ENCODE data around the gene CELF1. TPM values are rescaled to one million over a fixed set of nuclear protein-coding genes. Genes with fewer than 3 reads are reported as not detected.

The CELF1 gene
- polyA plus RNA-seq, 1 donor = 68.6 TPM

DNA sequence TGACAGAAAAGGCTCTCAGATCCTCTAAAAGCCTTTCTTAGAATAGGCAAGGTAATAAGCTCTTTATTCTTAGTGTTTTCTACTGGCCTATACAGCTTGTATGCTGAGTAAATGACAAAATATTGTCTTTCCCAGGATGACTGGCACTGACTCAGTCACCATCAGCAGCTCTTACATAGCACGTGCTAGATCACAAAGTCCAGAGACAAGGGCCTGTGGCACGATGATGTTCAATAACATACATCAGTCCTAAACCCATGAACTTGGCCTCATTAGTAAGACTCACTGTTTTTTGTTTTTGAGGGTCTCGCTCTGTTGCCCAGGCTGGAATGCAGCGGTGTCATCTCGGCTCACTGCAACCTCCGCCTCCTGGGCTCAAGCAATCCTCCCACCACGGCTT is 42.7 kb downstream of the CELF1 start:
- DNase-seq (ENCODE audit: low read depth) = no peak

DNA sequence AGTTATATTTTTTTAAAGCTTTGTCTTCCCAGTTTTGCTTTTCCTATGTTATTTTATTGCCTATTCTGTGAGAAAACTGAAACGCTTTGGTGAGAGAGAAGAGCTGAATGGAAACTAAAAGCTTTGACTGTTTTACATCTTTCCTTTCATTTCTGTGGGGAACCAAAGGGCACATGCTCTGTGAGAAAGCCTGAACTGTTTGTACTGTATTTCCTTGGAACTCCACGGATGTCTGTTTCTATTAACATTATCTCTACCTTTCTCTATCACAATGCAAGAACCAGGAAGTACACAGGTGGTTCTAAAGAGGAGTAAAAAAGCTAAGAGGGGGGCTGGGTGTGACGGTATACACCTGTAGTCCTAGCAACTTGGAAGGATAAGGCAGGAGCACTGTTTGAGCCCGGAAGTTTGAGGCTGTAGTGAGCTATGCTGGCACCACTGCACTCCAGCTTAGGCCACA is 43.8 kb downstream of the CELF1 start:
- DNase-seq (ENCODE audit: low read depth) = no peak

DNA sequence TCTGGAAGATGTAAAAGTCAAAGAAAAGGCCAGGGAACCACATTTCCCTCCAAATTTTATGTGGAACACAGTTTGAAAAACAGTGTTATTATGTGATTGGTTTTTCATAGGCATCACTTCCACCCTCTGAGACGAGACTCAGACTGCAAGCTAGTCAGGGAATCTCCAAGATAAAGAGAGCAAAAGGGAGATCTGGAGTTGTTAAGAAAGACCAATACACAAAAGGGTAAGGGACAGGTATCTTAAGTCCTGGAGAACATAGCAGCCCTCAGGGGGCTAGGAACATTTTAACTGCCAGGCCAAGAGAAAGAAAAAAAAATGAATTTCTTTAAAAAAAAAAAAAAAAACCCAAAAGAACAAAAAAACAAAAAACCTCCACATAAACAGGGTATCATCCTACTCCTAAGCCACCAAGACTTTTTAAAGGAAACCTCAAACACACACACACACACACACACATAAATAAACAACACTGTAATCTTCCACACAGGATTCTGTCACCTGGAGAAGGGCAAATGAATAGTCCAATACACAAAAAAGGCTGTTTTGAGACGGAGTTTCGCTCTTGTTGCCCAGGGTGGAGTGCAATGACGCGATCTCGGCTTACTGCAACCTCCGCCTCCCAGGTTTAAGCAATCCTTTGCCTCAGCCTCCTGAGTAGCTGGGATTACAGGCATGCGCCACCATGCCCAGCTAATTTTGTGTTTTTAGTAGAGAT is 44.5 kb downstream of the CELF1 start:
- no peak for DNase-seq (ENCODE audit: low read depth)

DNA sequence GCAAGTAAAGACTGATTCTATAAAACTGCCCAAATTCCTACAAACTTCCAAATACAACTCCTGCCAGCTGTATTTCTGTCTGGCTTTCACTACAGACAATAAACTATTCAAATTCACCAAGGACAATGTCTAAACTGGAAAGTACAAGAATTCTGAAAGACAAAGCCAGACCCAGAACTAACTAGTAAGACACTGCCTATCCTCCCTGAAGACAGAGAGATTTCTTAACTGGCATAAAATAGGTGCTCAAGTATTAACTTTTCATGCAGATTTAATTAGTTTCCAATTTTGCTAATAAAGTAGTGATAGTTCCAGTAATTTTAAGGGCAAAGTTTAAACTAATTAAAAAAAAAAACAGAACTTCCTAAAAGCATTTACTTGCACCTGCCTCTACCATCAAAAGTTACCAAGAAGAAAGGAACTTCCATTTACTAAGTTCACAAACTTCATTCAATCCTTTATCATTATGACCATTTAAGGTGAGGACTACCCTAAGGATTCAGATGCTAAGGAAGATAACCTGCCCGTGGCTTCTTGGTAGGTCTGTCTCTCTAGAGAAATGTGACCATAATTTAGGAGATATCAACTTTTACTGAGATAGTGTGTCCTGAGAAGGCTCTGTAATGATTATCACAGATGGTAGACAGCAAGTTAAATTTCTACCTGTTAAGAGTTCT is 45.2 kb downstream of the CELF1 start:
- DNase-seq (ENCODE audit: low read depth) = no peak

DNA sequence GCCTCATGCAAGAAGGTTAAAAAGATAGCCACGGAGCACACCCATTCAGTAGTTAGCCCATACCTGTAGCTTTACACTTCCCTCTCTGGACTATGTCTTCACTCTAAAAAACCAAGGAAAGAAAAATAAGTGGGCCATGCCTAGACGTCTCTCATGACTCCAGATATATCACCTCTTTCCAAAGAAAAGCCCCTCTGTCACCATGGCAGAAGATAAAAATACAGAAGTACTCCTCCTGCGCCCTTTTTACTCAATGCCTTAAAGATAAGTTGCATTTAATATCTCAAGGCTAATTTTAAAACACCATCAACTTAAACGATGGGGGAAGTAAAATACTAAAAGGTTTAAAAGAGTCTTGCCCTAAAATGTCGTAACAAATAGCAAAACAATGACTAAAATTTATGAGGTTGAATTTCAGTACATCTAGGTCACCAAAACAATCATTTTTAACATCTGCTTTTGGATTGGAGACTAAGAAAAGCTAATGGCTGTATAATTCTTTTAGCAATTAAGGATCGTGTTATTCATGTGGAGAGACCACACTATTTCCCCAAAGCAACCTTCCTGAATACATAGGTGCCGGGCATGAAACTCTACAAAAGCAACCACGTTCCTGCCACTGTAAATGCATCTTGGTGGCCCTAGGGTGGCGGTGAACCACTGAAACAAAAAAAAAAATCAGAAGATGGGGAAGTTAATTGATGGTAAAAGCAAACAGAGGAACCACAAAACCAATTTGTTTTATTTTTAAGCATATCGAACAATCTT is 46.0 kb downstream of the CELF1 start:
- DNase-seq (ENCODE audit: low read depth) = no peak

DNA sequence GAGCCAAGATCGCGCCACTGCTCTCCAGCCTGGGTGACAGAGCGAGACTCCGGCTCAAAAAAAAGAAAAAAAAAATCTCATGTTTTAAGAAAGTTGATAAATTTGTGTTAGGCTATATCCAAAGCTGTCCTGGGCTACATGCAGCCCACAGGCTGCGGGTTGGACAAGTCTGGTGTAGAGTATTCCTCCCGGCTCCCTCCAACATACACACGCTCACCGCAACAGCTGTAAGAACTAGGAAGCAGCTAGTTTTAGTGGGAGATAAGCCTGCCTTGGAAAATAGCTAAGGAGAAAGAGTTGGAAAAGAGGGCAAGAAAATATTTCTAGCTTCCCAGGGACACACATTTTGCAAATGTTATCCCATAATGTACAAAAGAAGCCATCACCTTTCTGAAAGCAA is 46.6 kb downstream of the CELF1 start:
- no peak for DNase-seq (ENCODE audit: low read depth)

DNA sequence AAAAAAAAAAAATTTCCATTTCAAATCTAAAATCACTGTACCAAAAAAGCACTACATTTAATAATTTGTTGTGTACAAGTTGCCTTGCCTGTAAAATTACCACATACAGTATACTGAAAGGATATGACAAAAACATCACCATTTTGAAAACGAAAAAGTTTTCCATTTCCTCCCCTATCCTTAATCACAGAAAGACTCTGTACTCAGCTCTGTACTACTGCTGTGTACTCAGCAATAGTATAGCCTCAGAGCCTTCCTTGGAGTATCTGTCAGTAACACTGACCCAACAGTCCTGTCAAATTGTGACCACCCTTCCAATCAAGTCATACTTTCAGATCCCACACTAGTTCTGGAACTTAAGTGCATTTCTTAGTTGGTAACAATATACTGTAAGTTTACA is 48.0 kb downstream of the CELF1 start:
- no peak for DNase-seq (ENCODE audit: low read depth)

DNA sequence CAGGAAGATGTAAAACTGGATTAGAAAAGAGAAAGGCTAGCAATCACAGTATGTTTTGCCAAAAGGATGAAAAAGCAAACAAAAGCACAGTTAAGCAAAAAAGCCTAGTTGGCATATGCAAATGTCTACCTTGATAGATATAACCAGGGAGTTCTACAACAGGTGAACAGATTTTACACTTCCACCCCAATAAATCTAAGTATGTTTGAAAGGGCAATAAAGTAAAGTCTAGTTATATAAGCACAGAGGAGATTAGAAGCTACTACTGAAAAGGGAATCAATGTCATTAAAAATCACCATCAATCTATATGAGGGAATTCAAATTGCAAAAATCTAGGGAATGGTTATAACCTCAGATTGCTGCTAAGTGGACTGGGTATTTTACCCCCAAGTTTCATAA is 49.7 kb downstream of the CELF1 start:
- DNase-seq (ENCODE audit: low read depth) = no peak

DNA sequence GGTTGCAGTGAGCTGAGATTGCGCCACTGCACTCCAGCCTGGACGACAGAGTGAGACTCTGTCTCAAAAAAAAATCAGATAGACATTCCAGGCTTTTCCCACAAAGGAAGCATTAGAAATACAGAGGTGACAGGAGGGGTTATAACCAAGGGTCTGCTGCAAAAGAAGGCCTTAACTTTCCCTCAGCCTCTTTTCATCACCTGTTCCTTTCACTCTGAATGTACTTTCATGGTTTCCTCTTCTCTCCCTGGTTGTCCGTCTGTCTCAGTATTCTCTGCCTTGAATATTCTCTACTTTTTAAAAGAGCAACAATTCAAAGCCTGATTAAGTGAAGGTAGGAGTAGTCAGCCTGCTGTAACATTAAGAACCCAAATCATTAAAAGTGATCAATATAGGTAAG is 50.2 kb downstream of the CELF1 start:
- DNase-seq (ENCODE audit: low read depth) = no peak

DNA sequence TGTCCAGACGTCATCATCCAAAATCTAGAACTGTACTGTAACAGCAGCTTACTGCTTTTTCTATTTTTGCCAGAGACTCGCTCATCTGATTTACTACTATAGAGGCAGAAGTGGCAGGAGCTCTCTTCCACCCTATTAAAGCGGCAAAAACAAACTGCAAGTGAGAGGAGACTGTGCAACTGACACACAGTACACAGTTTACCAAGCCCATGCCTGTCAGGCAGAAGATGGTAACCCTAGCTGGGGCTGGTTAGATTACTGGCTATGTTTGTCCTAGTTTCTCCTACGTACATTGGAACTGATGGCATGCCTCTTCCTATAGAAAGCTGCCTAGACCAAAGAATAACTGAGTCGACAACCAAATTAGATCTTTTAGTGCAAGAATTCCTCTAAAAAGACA is 51.8 kb downstream of the CELF1 start:
- DNase-seq (ENCODE audit: low read depth) = no peak

DNA sequence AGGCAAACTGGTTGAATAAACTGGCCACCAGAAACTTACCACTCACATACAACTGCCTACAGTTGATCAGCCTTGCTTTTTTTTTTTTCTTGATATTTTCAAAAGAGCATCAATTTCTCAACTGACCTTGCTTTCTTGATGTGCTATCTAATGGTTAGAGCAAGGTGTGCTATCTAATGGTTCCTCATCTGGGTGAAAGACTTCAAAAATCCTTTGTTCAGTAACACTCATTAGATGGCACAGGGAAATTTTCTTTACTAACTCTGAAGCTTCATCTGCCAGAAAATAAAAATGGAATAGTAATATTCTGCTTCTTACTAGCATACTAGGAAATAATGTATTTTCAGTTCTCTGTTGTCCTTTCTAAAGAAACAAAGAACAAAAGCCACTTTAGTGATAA is 52.8 kb downstream of the CELF1 start:
- DNase-seq (ENCODE audit: low read depth) = no peak

DNA sequence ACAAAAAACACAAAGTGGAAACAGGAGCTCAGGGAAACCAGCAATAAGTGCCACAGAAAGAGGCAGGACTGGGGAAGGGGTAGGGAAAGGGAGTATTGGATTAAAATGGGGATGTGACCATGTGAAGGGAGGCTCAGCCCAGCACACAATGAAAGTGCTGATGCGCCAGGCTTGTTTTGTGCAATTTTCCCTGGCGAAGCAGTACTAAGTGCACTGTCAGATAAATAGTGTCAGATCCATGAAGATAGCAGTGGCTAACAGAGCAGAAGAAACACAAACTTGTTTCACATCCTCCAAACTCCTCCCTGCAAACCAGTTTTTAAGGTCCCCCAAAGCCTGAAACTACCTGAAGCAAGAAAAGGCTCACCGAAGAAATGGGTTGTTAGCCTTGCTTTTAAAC is 53.3 kb downstream of the CELF1 start:
- no peak for DNase-seq (ENCODE audit: low read depth)

DNA sequence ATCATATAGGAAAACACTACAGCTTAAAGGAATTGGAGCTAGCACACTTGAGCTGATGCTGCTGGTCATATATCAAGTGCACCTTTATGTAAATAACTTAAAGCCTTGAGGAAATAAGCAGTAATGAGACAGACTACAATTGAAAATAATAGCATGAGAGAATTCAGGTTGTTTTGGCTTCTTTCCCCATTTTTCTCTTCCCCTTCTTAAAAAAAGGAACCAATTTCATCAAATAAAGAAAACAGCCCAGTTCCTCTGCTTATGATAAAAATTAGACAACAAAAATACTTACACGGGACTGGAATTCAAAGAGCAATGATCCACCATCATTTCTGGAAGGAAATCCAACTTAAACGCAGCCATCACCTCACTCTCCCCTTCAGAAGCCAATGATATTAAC is 53.8 kb downstream of the CELF1 start:
- no peak for DNase-seq (ENCODE audit: low read depth)

DNA sequence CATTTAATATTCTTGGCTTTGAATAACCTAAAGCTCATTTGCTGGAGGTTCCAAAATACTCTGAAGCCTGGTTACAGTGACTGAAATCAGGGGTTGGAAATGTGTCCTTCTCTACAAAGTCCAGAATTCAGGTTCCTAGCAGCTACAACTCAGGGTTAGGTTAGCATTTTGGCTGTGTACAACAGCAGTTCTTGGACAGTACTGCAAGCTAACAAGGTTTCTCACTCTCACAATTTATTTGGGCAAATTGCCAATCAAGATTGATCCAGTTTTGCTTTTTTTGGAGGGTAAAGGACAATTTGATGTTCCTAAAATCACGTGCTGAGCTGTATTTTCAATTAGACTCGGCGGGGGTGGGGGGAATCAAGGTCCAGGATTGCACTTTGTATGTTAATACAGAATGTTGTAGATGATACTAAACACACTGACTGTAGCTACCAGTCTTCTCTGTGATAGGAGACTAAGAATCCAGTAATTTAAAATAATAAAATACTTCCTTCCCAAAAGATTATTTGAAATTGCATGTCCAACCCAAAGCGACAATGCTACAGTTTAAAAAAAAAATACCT is 54.3 kb downstream of the CELF1 start:
- no peak for DNase-seq (ENCODE audit: low read depth)

DNA sequence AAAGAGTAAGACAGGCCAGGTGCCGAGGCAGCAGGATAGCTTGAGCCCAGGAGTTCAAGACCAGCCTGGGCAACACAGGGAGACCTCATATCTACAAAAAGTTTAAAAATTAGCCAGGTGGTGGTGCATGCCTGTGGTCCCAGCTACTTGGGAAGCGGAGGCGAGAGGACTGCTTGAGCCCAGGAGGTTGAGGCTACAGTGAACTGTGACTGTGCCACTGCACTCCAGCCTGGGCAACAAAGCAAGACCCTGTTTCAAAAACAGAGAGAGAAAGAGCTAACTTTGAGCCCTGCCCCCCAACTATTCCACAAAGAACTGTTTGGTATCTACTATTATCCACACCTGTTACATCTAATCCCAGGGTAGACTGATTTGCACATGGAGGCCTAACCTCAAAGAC is 54.8 kb downstream of the CELF1 start:
- no peak for DNase-seq (ENCODE audit: low read depth)

DNA sequence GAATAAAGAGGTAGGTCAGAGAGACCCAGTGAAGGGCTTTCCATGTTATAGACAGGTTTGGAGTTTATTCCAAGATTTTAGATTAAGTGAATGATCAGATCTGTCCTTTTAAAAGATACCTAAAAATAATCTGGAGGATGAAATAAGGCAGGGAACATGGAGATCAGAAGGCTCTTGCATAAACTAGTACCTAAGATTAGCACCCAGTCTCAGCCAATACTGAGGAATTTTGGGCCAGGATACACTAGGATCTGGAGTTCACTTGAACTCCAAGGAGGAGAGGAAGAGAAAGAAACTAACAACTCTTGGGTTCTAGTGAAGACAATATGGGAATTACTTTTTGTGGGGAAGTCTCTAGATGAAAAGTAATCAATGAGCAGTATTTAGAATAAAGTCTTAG is 56.1 kb downstream of the CELF1 start:
- no peak for DNase-seq (ENCODE audit: low read depth)

DNA sequence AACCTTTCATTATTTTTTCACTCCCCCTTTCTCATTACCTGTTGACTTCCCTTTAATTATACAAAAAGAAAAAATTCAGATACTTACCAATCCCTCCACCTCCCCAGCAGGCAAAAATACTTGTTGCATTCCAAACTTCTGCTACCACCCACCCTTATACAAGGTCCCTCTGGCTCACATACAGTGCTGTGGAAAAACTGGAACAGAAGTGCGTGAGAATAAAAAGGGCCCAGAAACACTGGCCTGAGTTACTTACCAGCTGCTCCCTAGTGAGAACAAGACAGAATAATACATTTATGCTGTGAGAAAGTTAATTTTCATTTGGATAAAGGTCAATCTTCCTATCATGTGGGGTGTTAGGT is 57.1 kb downstream of the CELF1 start:
- DNase-seq (ENCODE audit: low read depth) = no peak

DNA sequence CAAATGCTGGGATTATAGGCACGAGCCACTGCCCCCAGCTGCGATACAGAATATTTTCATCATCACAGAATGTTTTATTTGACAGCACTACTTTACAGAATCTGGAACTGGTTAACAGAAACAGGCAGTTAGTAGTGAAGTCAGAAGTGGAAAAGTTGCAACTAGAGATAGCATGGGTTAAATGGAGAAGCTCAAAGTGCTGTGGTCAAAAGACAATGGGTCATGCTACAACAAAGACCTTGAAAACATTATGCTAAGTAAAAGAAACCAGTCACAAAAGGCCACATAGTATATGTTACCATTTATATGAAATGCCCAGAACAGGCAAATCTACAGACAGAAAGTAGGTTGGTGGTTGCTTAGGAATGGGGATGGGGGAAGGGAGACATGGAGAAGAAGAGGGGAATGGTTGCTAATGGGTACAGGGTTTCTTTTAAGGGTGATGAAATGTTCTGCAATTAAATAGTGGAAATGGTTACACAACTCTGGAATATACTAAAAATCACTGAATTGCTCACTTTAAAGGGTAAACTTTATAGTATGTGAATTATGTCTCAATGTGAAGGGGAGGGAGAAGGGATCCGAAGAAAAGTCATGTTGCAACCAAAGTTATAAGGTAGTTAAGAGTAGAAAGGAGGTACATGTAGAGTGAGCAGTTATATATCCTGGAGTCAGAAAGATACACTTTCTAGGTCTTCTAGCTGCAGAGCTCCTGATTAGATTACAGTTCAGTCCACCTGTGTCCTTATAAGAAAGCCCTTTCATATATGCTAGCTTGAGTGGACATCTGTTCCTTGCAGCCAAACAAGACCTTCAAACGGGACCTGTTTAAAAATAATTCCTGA is 57.7 kb downstream of the CELF1 start:
- DNase-seq (ENCODE audit: low read depth) = no peak

DNA sequence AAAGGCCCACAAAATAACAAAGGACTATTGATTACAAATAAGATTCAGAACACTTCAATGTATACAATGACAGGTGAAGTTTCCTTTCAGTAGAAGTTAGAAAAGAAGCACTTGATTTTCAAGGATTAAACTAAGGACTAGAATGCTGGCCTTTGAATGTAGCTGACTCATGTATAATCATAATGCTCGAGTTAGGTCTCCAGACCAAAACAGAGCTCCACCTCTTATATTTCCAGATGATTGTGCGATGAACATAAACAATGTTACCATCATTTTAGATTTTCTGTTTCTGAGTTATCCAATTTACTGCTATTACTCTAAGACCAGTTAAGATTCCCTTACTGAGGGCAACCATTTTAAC is 63.6 kb downstream of the CELF1 start:
- DNase-seq (ENCODE audit: low read depth) = no peak

DNA sequence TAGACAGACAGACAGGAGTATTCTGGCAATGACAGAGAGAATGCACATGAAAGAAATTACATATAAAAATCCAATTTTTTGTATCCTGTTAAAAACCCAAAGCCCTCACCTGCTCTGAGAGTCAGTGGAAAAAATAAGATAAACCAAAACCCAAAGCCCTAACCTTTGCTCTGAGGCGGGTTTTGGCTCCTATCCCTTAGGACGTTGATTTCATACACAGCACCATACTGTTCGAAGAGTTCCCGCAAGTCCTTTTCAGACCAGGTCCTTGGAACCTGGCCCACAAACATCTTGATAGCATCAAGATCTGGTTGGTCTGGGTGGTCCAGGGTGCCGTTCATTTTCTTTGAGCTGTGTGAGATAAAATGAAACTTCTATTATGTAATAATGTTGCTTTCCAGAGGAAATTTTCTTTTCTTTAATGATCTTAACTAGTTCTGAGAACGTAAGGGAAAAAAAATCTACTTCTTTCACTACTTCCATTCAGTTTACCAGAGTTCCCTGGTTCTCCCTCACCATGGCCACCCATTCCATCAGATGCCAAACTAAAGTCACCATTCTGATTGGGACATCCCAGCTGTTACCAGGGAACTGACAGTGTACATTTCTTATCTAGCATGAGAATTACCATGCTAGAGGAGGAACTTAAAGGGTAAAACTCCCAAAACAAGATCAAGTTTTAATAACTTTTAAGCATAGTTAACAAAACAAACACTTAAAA is 64.1 kb downstream of the CELF1 start:
- no peak for DNase-seq (ENCODE audit: low read depth)

DNA sequence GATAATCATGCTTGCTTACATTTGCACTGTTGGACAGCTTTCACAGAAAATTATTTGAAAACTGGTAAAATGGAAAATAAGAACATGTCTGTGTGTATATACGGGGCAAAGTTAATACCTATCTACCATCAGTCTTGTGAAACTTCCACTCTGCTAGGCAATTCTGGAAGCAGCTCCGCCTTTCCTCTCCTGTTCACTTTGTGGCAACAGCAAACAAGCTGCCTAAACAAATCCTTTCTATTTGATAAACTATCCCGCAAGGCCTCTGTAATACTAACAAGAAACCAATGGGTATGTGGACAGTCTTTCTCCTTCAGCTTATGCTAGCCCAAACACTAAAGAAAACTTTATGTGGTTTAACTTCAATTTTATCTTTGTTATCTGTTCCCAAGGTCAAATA is 64.8 kb downstream of the CELF1 start:
- no peak for DNase-seq (ENCODE audit: low read depth)

All from forelimb muscle (tissue), 1 donor.